HUES6 (cell line): ENCODE data around the gene PSMC3IP.

ENCODE experiments used
- H3K27ac ChIP-seq: 2 replicates; pipeline ENCODE4 v1.7.0; 2013; ENCODE audit warnings: low read depth, mild to moderate bottlenecking, low read length, inconsistent platforms
- H3K27me3 ChIP-seq: 2 replicates; pipeline ENCODE4 v1.6.1; 2013; ENCODE audit warnings: low read length; ENCODE audit not compliant: control insufficient read depth, insufficient read depth
- H3K36me3 ChIP-seq: 2 replicates; pipeline ENCODE4 v1.6.1; 2013; ENCODE audit warnings: low read length; ENCODE audit not compliant: control insufficient read depth, insufficient read depth
- H3K4me1 ChIP-seq: 2 replicates; pipeline ENCODE4 v1.6.1; 2013; ENCODE audit warnings: low read length; ENCODE audit not compliant: control insufficient read depth, insufficient read depth
- H3K4me3 ChIP-seq: 2 replicates; pipeline ENCODE4 v1.5.1; 2013; ENCODE audit warnings: low read depth, low read length
- H3K9ac ChIP-seq: one replicate; pipeline ENCODE4 v1.6.1; 2013; ENCODE audit warnings: mild to moderate bottlenecking, low read length
- H3K9me3 ChIP-seq: 2 replicates; pipeline ENCODE4 v1.6.1; 2013; ENCODE audit warnings: low read depth, low read length; ENCODE audit not compliant: control insufficient read depth, insufficient read depth

Gene PSMC3IP

GRCh38 chr17:42609182-42609813 lies 31.8 kb upstream of the PSMC3IP start, which contains the start of the genes RETREG3 and TUBG1:
TSS of gene RETREG3 (minus strand) at chr17:42609374. CDS start at chr17:42609324, 50 bp downstream.
TSS of gene TUBG1 (plus strand) at chr17:42609683. CDS start at chr17:42609738, 55 bp downstream.
- no peaks in the 10 kb centered on the region for H3K27me3 ChIP-seq
- peaks cover 29% of the 10 kb centered on the region for H3K36me3 ChIP-seq
- H3K27ac ChIP-seq = peak within 1 kb of the TSS; percentile 62; the same call in 1 of the 2 replicates
- H3K9ac ChIP-seq = peak within 1 kb of the TSS; percentile 89
- H3K4me3 ChIP-seq = peak within 1 kb of the TSS; percentile 83
- H3K4me1 ChIP-seq = peaks cover 6% of the 10 kb centered on the region; the same call in 1 of the 2 replicates
- no peaks in the 10 kb centered on the region for H3K9me3 ChIP-seq

- H3K27me3 ChIP-seq = no peaks in the 10 kb centered on the region
- peak overlapping the region; percentile 83 for H3K4me3 ChIP-seq
- peaks cover 6% of the 10 kb centered on the region; the same call in 1 of the 2 replicates for H3K4me1 ChIP-seq
- peaks cover 22% of the 10 kb centered on the region for H3K36me3 ChIP-seq
- H3K9ac ChIP-seq = peak overlapping the region; percentile 89
- no peaks in the 10 kb centered on the region for H3K9me3 ChIP-seq
- H3K27ac ChIP-seq = peak overlapping the region; percentile 62; the same call in 1 of the 2 replicates
Observed at GRCh38 chr17:42608305-42609181, 31.0 kb upstream of the PSMC3IP start.

- Histone ChIP-seq H3K4me3 (peak overlapping the region; percentile 83), H3K4me1 (peaks cover 6% of the 10 kb centered on the region; the same call in 1 of the 2 replicates), H3K36me3 (peaks cover 14% of the 10 kb centered on the region), H3K9ac (no peak overlapping the region), H3K27me3 (no peaks in the 10 kb centered on the region), H3K9me3 (no peaks in the 10 kb centered on the region), H3K27ac (no peak overlapping the region)
Observed at GRCh38 chr17:42607769-42608168, 30.2 kb upstream of the PSMC3IP start.

- no peak overlapping the region for H3K27ac ChIP-seq
- H3K4me1 ChIP-seq = peaks cover 3% of the 10 kb centered on the region; the same call in 1 of the 2 replicates
- H3K9me3 ChIP-seq = no peaks in the 10 kb centered on the region
- H3K36me3 ChIP-seq = no peaks in the 10 kb centered on the region
- H3K27me3 ChIP-seq = no peaks in the 10 kb centered on the region
- H3K4me3 ChIP-seq = no peak overlapping the region
- H3K9ac ChIP-seq = no peak overlapping the region
Observed at GRCh38 chr17:42603318-42603717, 25.8 kb upstream of the PSMC3IP start.

GRCh38 chr17:42598905-42599304 lies 21.4 kb upstream of the PSMC3IP start:
- Histone ChIP-seq H3K9ac (no peak overlapping the region), H3K27ac (no peak overlapping the region), H3K4me3 (no peak overlapping the region), H3K27me3 (no peaks in the 10 kb centered on the region), H3K9me3 (no peaks in the 10 kb centered on the region), H3K4me1 (no peaks in the 10 kb centered on the region), H3K36me3 (no peaks in the 10 kb centered on the region)

- Histone ChIP-seq H3K4me3 (no peak overlapping the region), H3K27me3 (no peaks in the 10 kb centered on the region), H3K9ac (no peak overlapping the region), H3K27ac (no peak overlapping the region), H3K36me3 (peaks cover 7% of the 10 kb centered on the region), H3K4me1 (no peaks in the 10 kb centered on the region), H3K9me3 (no peaks in the 10 kb centered on the region)
Observed at GRCh38 chr17:42596386-42596785, 18.9 kb upstream of the PSMC3IP start.

GRCh38 chr17:42591411-42591810 lies 13.9 kb upstream of the PSMC3IP start:
- Histone ChIP-seq H3K4me3 (no peak overlapping the region), H3K36me3 (peaks cover 45% of the 10 kb centered on the region), H3K27ac (no peak overlapping the region)

GRCh38 chr17:42590886-42591285 lies 13.4 kb upstream of the PSMC3IP start:
- Histone ChIP-seq H3K27ac (no peak overlapping the region), H3K36me3 (peaks cover 51% of the 10 kb centered on the region), H3K27me3 (no peaks in the 10 kb centered on the region), H3K9me3 (no peaks in the 10 kb centered on the region), H3K4me3 (no peak overlapping the region), H3K4me1 (no peaks in the 10 kb centered on the region), H3K9ac (no peak overlapping the region)

More at GRCh38 chr17:42591411-42591810, 13.9 kb upstream of the PSMC3IP start:
- Histone ChIP-seq H3K27me3 (no peaks in the 10 kb centered on the region), H3K9ac (no peak overlapping the region), H3K4me1 (no peaks in the 10 kb centered on the region), H3K9me3 (no peaks in the 10 kb centered on the region)

GRCh38 chr17:42586514-42587230 lies 9.1 kb upstream of the PSMC3IP start:
- no peaks in the 10 kb centered on the region for H3K4me1 ChIP-seq
- peaks cover 86% of the 10 kb centered on the region for H3K36me3 ChIP-seq
- no peaks in the 10 kb centered on the region for H3K9me3 ChIP-seq
- no peak overlapping the region for H3K9ac ChIP-seq
- no peak overlapping the region for H3K4me3 ChIP-seq
- H3K27me3 ChIP-seq = no peaks in the 10 kb centered on the region
- no peak overlapping the region for H3K27ac ChIP-seq

GRCh38 chr17:42585353-42585752 lies 7.8 kb upstream of the PSMC3IP start:
- H3K9me3 ChIP-seq = no peaks in the 10 kb centered on the region
- H3K36me3 ChIP-seq = peaks cover 83% of the 10 kb centered on the region
- no peaks in the 10 kb centered on the region for H3K4me1 ChIP-seq
- no peak overlapping the region for H3K27ac ChIP-seq
- H3K9ac ChIP-seq = no peak overlapping the region
- H3K27me3 ChIP-seq = no peaks in the 10 kb centered on the region
- H3K4me3 ChIP-seq = no peak overlapping the region
